VCaP (cell line): ENCODE measurements around the gene HMGCL.

ENCODE experiments used
- H3K27ac ChIP-seq: fragments of 450-650 bp; 2 replicates; pipeline ENCODE4 v1.5.1; 2017
- CTCF ChIP-seq: fragments of 450-650 bp; conservative IDR thresholded peaks from 2 replicates; pipeline ENCODE4 v1.5.1; 2017; ENCODE audit warnings: mild to moderate bottlenecking, moderate library complexity

The HMGCL gene

DNA sequence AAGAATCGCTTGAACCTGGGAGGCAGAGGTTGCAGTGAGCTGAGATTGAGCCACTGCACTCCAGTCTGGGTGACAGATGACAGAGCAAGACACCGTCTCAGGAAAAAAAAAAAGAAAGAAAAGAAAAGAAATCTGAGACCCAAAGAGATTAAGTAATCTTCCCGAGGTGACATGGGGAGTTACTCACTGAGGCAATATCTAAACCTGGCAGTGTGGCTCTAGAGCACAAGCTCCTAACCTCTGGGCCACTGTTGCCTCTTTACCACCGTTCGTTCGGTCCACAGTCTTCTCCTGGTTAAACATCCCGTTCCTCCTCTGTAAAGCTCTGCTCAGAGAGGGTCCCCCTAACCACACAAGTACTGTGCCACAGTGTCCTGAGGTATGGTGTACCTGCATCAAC, 1.5 kb downstream of the HMGCL start:
- no peak for TF ChIP-seq CTCF
- H3K27ac ChIP-seq, result no peak overlapping the region

DNA sequence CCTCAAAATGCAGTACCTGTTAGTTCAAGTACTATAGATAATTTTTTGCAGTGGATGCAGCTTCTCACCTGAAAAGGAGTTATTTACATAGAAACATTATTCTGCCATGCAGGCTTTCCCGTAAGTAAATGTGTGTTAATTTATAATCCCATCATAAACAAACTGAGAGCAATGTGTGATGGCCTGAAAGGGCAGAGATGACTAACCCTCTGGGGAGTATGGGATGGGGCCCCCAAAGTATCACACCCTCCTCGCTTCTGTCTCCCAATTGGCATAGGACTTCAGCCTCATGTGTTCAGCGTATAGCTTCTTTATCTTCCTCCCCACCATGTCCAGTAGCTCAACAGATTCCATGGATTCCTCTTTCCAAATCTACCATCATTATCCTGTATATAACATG, 7.6 kb downstream of the HMGCL start:
- no peak overlapping the region for H3K27ac ChIP-seq
- TF ChIP-seq CTCF, result no peak

DNA sequence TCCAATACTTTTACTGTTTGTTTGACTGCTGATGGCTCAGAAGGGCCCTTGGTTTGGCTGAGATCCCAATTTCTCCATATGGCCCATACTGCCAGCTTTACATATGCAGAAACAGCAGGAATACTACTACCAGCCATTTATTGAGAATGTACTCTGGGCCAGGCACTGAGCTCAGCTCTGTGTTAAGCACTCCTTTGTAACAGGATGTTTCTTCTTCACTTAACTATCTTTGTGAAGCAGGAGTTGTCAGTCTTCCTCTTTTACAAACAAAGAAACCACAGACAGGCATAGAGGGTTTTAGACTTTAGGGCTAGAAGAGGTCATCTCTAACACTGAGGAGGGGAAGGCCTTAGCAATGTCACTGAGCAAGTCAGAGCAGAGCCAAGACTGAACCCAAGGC, 8.3 kb downstream of the HMGCL start:
- no peak for TF ChIP-seq CTCF

DNA sequence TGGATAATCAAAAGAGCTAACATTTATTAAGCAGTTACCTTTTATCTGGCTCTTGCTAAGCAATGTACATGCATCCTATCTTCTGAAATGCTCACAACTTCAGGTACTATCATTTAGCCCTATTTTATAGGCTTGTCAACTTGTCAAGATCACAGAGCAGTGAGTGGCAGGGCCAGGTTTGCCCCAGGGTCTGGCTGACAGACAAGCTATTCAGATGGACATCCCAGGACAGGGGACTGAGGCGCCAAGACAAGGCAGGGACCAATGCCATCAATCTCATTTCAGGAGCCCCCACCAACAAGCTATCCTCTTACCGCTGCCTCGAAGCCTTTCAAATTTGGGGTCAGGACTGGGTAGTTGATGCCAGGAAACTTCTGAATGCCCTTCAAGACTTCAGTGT, 8.9 kb downstream of the HMGCL start:
- H3K27ac ChIP-seq, result no peak overlapping the region
- TF ChIP-seq CTCF, result no peak

More for the DNA sequence above, 8.3 kb downstream of the HMGCL start:
- H3K27ac ChIP-seq, result no peak overlapping the region

- no peak for TF ChIP-seq CTCF
- H3K27ac ChIP-seq, result no peak overlapping the region
Observed at GRCh38 chr1:23814016-23814415, 11.2 kb downstream of the HMGCL start.

- no peak overlapping the region for H3K27ac ChIP-seq
- TF ChIP-seq CTCF, result peak; percentile 47
Observed at GRCh38 chr1:23810818-23811540, 14.2 kb downstream of the HMGCL start.

GRCh38 chr1:23809751-23810171, 15.5 kb downstream of the HMGCL start:
- TF ChIP-seq CTCF, result peak; percentile 85
- H3K27ac ChIP-seq, result peak overlapping the region; percentile 10; the same call in 1 of the 2 replicates
